EH (cell line): ENCODE data around the gene TSPAN10.

Source experiments
- DNase-seq: peaks from one replicate; pipeline ENCODE4 v3.0.0-alpha.2; 2015; ENCODE audit warnings: low read depth

The TSPAN10 gene

DNA sequence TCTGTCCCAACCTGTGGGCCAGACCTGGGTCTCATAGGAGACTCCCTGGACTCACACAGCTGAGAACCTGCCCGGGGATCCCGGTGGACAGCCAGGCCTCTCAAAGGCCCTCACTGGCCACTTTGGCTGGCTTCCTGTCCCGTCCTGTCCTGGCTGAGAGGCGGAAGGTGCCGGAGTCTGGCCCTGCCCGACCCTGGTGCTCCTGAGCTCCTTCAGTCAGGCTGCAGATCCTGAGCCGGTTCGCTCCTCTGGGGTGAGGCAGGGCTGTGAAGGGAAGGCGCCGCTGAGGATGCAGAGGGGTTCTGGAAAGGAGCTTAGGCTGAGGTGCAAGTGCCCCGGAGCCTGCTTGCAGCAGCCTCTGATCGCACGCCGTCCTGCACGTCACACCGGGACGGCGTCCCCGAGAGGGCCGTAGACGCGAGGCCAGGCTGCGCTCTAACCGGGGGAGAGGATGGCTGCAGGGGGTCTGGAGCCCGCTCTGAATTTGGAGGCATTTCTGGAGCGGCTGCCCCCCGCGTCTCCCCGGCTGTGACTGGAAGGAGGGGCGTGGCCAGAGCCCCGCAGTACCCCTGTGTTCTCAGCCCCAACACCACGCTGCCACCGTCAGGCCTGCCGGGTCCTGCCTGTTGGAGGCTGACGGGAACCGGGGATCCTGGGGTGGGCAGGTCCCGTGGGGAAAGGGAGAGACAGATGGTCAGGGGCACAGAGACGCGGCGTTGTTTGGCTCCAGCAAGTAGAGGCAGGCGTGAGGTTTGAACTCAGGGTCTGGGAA lies 51.0 kb downstream of the TSPAN10 start:
- no peak for DNase-seq

DNA sequence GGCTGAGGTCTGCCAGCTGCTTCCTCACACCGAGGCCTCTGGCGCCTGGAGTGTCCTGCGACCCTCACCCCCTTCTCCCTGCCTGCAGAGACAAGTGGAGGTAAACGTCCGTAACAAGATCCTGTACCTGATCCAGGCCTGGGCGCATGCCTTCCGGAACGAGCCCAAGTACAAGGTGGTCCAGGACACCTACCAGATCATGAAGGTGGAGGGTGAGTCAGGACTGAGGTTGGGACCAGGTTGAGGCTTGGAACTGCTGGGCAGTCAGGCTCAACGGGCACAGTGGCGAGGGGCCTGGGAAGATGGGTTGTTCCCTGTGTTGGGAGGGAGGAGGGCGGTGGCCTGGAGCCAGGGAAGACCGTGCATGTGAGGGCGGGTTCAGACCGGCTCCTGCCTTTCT lies 51.6 kb downstream of the TSPAN10 start:
- DNase-seq = no peak

DNA sequence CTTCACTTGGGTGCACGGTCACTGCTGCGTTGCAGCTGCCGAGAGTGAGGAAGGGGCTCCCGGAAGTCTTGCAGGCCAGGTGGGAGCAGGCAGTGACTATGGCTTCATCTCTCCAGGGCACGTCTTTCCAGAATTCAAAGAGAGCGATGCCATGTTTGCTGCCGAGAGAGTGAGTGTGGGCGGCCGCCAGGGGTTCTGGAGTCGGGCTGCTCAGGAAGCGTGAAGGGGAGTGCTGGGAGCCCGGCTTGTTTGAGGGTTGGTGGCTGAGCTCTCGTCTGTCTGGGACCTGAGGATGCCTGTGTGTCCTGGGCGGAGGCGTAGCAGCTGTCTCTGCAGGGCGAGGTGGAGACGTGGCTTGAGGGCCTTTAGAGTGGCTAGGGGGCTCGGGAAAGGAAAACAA lies 53.1 kb downstream of the TSPAN10 start:
- DNase-seq = no peak

GRCh38 chr17:81690549-81690948 lies 53.6 kb downstream of the TSPAN10 start:
- DNase-seq = no peak

DNA sequence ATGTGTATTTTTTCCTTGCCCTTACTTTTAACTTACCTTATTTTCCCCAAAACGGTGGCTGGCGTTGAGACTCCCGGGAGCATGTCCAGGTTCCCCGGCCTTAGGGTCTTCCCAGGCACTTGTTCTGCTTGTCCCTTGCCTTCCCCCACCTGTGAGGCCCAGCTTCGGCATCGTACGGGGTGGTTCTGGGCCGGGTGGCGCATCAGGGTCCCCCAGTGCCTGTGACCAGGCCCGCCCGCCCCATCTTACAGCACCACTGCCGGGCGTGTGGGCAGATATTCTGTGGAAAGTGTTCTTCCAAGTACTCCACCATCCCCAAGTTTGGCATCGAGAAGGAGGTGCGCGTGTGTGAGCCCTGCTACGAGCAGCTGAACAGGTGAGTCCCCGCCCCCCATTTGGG lies 54.2 kb downstream of the TSPAN10 start:
- DNase-seq = no peak

DNA sequence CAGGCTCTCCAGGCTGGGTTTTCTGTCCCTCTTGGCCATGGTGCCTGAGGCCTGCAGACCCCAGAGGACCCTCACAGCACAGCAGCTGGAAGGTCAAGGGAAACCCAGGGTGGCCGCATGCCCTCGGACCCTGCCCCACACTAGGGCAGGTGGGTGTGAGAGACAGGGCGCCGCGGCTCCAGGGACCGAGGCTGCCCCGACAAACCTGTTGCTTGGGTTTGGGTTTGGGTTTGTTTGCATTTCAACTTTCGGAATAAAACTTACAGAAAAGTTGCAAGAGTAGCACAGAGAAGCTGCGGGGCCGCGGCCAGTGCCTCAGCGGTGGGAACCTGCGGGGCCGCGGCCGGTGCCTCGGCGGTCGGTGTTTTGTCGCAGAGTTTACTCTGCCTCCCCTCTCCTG lies 54.6 kb downstream of the TSPAN10 start:
- DNase-seq = no peak

GRCh38 chr17:81693509-81694210 lies 56.7 kb downstream of the TSPAN10 start:
- DNase-seq = no peak

GRCh38 chr17:81694810-81695209 lies 57.8 kb downstream of the TSPAN10 start:
- DNase-seq = no peak

DNA sequence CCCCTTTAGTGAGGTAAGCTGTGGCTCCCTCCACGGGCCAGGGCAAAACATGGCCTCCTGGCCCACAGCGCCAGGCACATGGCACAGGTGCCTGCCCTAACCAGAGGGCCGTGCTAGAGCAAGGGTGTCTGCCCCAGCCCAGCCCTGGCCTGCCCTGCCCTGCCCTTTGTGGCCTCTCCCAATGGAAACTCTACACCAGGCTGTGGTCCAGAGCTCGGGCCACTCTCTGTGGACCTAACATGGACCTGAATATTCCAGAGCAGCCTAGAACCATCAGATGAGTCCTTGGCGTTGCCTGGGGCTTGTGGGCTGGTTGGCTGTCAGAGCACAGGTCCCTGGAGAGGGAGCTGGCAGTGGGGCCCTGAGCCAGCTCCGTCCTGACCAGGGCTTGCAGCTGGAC lies 58.2 kb downstream of the TSPAN10 start:
- no peak for DNase-seq

- no peak for DNase-seq
These were observed 58.8 kb downstream of the TSPAN10 start for GRCh38 chr17:81695801-81696200.

DNA sequence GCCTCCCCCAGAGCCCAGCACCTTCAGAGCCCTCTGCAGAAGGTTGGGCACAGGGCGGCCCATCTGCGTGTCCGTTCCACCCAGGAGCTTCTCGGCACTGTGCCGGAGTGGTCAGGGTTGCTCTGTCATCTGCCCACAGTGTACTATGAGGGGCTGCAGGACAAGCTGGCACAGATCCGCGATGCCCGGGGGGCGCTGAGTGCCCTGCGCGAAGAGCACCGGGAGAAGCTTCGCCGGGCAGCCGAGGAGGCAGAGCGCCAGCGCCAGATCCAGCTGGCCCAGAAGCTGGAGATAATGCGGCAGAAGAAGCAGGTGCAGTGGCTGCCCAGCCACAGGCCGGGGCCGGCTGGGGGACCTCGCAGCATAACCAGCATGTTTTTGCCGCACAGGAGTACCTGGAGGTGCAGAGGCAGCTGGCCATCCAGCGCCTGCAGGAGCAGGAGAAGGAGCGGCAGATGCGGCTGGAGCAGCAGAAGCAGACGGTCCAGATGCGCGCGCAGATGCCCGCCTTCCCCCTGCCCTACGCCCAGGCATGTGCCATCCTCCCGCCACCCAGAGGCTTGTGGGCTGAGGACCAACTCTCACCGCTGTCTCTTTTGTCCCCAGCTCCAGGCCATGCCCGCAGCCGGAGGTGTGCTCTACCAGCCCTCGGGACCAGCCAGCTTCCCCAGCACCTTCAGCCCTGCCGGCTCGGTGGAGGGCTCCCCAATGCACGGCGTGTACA lies 59.4 kb downstream of the TSPAN10 start:
- no peak for DNase-seq

- no peak for DNase-seq
These were observed 60.5 kb downstream of the TSPAN10 start for GRCh38 chr17:81697261-81698044.
